ENCODE measurements around the gene HSPD1. TPM values are rescaled to one million over a fixed set of nuclear protein-coding genes. Genes with fewer than 3 reads are reported as not detected.

HSPD1 gene
- total and polyA plus RNA-seq, 2 of the 13 experiments (the other 11 are each of a cell fraction or from before 2014, with no cell fraction given) = 685 to 2,610 TPM

DNA sequence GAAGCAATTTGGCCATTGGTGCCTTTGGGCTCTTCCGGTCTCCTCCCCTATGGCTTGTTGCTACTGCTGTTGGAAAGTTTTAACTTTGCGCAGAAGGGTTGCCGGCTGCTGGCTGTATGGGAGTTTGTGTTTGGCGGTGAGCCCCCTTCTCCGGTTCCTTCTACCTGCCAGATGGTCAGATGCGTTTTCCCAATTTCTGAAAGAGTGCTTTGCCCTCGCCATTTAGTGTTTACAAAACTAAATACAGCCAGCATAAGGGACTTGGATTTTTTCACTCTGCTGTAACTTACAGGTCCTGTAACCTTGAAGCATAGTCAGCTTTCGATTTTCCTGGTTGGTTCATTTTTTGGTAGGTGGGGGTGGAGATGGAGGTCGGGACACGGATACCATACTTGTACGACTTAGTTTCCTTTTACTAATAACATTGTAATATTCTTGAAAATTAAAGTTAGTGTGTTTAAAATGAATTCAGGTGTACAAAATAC, 45.7 kb downstream of the HSPD1 start:
- peaks cover 0 to 2% of the 10 kb centered on the region in 2 experiments; a peak in 2 of 5 replicates for H3K36me3 ChIP-seq (replicated peaks in 1 of 2; ENCODE audit: control insufficient read depth in 1 of 2, insufficient read depth in 2 of 2, low read length in 2 of 2)
- intact Hi-C loops (cut with micrococcal nuclease; ENCODE audit: unreplicated experiment) (loop anchor here (1.0 to 5.0 kb wide), 5 partner anchors 19 to 253 kb away; partner anchors contain the start of genes HSPD1, MARS2, MOB4 and SF3B1), in situ Hi-C loops (cut with HindIII; ENCODE audit: extremely low pct_ligation_motif_present, low pct_unique_long_range_greater_than_20kb) (no loop called here)
- peak overlapping the region; percentile 93 for H3K4me2 ChIP-seq (ENCODE audit: low read depth, low read length)
- H4K20me1 ChIP-seq (ENCODE audit: insufficient read depth, low read length) = no peaks in the 10 kb centered on the region; the same call in 1 of the 2 replicates
- H3K9ac ChIP-seq (ENCODE audit: insufficient read depth, low read depth, low read length) = peak overlapping the region; percentile 98
- peaks cover 33% of the 10 kb centered on the region for H3K4me1 ChIP-seq (ENCODE audit: insufficient read depth, low read length)
- WGBS (ENCODE audit: low lambda C conversion rate) = 0% methylated on average over 11 of the region's 11 CpGs
- DNase-seq (ENCODE audit: low spot score) (peak; percentile 92), FAIRE-seq (no peak), ATAC-seq (peak; percentile 59)
- no peaks in the 10 kb centered on the region; a peak in 1 of 5 replicates for H3K27me3 ChIP-seq (ENCODE audit: control insufficient read depth in 1 of 2, insufficient read depth in 2 of 2, low read length in 2 of 2)
- H2AFZ ChIP-seq (ENCODE audit: low read length) = no peak overlapping the region
- H3K27ac ChIP-seq (ENCODE audit: extremely low read length, insufficient read depth, low read length) = peak overlapping the region; percentile 97
- ChIA-PET CTCF (ENCODE audit: low intra/inter-chr PET ratio, low total read pairs) (no interaction called here), POLR2A (interaction anchor here (1.2 to 8.2 kb wide), 11 partner anchors 12 to 252 kb away, joined by 5 to 306 read pairs (median 32); partner anchors contain the start of genes HSPD1, HSPE1, MARS2 and MOB4)
- H3K4me3 ChIP-seq (replicated peaks in 1 of 3; ENCODE audit: insufficient read depth in 1 of 3, low read depth in 2 of 3, low read length in 3 of 3) = peak overlapping the region; percentile 80 to 96 (median 95)
- H3K9me3 ChIP-seq (ENCODE audit: low read length) = no peaks in the 10 kb centered on the region
- no TSS peak for BruUV-seq (replicated peaks)
- peaks cover 54% of the 10 kb centered on the region for H3K79me2 ChIP-seq (ENCODE audit: insufficient read depth, low read length)
- TF ChIP-seq ZNF235 (CRISPR knock-in tag; IDR thresholded peaks at IDR 0.05; ENCODE audit: borderline replicate concordance) = no peak
- no peak for TF ChIP-seq PTBP1 (IDR thresholded peaks at IDR 0.05; ENCODE audit: low read depth, low read length, poor library complexity, severe bottlenecking)
- TF ChIP-seq ZNF790 (CRISPR knock-in tag; IDR thresholded peaks at IDR 0.05; ENCODE audit: borderline replicate concordance) = no peak; the same call in 1 of the 2 replicates
- no peak for TF ChIP-seq ZNF260 (CRISPR knock-in tag; IDR thresholded peaks at IDR 0.05; ENCODE audit: borderline replicate concordance, low read depth)
- TF ChIP-seq, protein P1, sequence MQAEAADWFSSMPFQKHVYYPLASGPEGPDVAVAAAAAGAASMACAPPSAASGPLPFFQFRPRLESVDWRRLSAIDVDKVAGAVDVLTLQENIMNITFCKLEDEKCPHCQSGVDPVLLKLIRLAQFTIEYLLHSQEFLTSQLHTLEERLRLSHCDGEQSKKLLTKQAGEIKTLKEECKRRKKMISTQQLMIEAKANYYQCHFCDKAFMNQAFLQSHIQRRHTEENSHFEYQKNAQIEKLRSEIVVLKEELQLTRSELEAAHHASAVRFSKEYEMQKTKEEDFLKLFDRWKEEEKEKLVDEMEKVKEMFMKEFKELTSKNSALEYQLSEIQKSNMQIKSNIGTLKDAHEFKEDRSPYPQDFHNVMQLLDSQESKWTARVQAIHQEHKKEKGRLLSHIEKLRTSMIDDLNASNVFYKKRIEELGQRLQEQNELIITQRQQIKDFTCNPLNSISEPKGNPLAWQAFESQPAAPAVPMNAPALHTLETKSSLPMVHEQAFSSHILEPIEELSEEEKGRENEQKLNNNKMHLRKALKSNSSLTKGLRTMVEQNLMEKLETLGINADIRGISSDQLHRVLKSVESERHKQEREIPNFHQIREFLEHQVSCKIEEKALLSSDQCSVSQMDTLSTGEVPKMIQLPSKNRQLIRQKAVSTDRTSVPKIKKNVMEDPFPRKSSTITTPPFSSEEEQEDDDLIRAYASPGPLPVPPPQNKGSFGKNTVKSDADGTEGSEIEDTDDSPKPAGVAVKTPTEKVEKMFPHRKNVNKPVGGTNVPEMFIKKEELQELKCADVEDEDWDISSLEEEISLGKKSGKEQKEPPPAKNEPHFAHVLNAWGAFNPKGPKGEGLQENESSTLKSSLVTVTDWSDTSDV (CRISPR knock-in tag; IDR thresholded peaks at IDR 0.05) = no peak
- peak; percentile 29; the same call in 1 of the 2 replicates for TF ChIP-seq GATAD2A (CRISPR knock-in tag; IDR thresholded peaks at IDR 0.05)
- TF ChIP-seq ZSCAN30 (CRISPR knock-in tag; IDR thresholded peaks at IDR 0.05) = 0 out of 2 replicates have a peak, but pooled peaks have one; percentile 70
- TF ChIP-seq, protein P2, sequence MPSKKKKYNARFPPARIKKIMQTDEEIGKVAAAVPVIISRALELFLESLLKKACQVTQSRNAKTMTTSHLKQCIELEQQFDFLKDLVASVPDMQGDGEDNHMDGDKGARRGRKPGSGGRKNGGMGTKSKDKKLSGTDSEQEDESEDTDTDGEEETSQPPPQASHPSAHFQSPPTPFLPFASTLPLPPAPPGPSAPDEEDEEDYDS (CRISPR knock-in tag; IDR thresholded peaks at IDR 0.05) = peak; percentile 60; the same call in 1 of the 2 replicates
- TF ChIP-seq, protein P3, sequence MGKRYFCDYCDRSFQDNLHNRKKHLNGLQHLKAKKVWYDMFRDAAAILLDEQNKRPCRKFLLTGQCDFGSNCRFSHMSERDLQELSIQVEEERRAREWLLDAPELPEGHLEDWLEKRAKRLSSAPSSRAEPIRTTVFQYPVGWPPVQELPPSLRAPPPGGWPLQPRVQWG (CRISPR knock-in tag; IDR thresholded peaks at IDR 0.05; ENCODE audit: borderline replicate concordance, low read depth) = no peak
- no peak for TF ChIP-seq ZNF160 (CRISPR knock-in tag; IDR thresholded peaks at IDR 0.05)
- TF ChIP-seq ZNF615 (CRISPR knock-in tag; IDR thresholded peaks at IDR 0.05; ENCODE audit: borderline replicate concordance) = peak; percentile 19; the same call in 1 of the 2 replicates
- no peak; the same call in 1 of the 2 replicates for TF ChIP-seq ZBTB42 (CRISPR knock-in tag; IDR thresholded peaks at IDR 0.05)
- no peak for TF ChIP-seq ATF7 (IDR thresholded peaks at IDR 0.05)
- TF ChIP-seq ATF7 (CRISPR knock-in tag; IDR thresholded peaks at IDR 0.05) = no peak
- no peak for TF ChIP-seq JARID2 (CRISPR knock-in tag; IDR thresholded peaks at IDR 0.05; ENCODE audit: insufficient replicate concordance)
- TF ChIP-seq ZFP1 (CRISPR knock-in tag; IDR thresholded peaks at IDR 0.05) = no peak
- no peak for TF ChIP-seq CEBPG (CRISPR knock-in tag; IDR thresholded peaks at IDR 0.05)
- TF ChIP-seq ZNF770 (CRISPR knock-in tag; IDR thresholded peaks at IDR 0.05) = no peak
- TF ChIP-seq, protein P4, sequence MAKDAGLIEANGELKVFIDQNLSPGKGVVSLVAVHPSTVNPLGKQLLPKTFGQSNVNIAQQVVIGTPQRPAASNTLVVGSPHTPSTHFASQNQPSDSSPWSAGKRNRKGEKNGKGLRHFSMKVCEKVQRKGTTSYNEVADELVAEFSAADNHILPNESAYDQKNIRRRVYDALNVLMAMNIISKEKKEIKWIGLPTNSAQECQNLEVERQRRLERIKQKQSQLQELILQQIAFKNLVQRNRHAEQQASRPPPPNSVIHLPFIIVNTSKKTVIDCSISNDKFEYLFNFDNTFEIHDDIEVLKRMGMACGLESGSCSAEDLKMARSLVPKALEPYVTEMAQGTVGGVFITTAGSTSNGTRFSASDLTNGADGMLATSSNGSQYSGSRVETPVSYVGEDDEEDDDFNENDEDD (CRISPR knock-in tag; IDR thresholded peaks at IDR 0.05; ENCODE audit: borderline replicate concordance) = no peak
